Stromal cell of bone marrow (primary cell): Measurements from ENCODE around the gene PLCD3.

Experiments used
- DNase-seq: peaks from one replicate; pipeline ENCODE4 v3.0.0-alpha.2; 2012; ENCODE audit warnings: low read depth

The PLCD3 gene

GRCh38 chr17:45115871-45116270, 16.4 kb downstream of the PLCD3 start:
- no peak for DNase-seq

- DNase-seq: no peak
Observed at GRCh38 chr17:45115015-45115625, 17.2 kb downstream of the PLCD3 start.

- DNase-seq: no peak
Observed at GRCh38 chr17:45114117-45114932, 18.0 kb downstream of the PLCD3 start.

- DNase-seq: no peak
Observed at GRCh38 chr17:45113424-45113754, 18.9 kb downstream of the PLCD3 start.

- DNase-seq: no peak
Observed at GRCh38 chr17:45112559-45113423, 19.5 kb downstream of the PLCD3 start.

- no peak for DNase-seq
Observed at GRCh38 chr17:45111850-45112249, 20.5 kb downstream of the PLCD3 start.

- DNase-seq: no peak
Observed at GRCh38 chr17:45110676-45111611, 21.4 kb downstream of the PLCD3 start.

- DNase-seq: no peak
Observed at GRCh38 chr17:45108595-45109521, 23.5 kb downstream of the PLCD3 start.

GRCh38 chr17:45108051-45108450, 24.3 kb downstream of the PLCD3 start:
- DNase-seq: no peak

- DNase-seq: no peak
Observed at GRCh38 chr17:45107293-45108010, 24.9 kb downstream of the PLCD3 start.

GRCh38 chr17:45106582-45106981, 25.7 kb downstream of the PLCD3 start:
- no peak for DNase-seq

GRCh38 chr17:45106096-45106495, 26.2 kb downstream of the PLCD3 start:
- DNase-seq: no peak

GRCh38 chr17:45104907-45105624, 27.2 kb downstream of the PLCD3 start:
- no peak for DNase-seq

GRCh38 chr17:45104497-45104896, 27.8 kb downstream of the PLCD3 start:
- no peak for DNase-seq

GRCh38 chr17:45104029-45104428, 28.3 kb downstream of the PLCD3 start:
- no peak for DNase-seq

- DNase-seq: no peak
Observed at GRCh38 chr17:45103269-45103795, 29.0 kb downstream of the PLCD3 start.

- DNase-seq: no peak
Observed at GRCh38 chr17:45102856-45103255, 29.5 kb downstream of the PLCD3 start.

- DNase-seq: no peak
Observed at GRCh38 chr17:45101883-45102811, 30.2 kb downstream of the PLCD3 start.
